GM21825 (cell line): Measurements from ENCODE around the gene TBC1D32.
"Not testable (repeated sequence)": the region's sequence is repeated elsewhere in the genome, so short reads cannot be mapped to it uniquely, and the experiment has no call there.

ENCODE experiments used
- ATAC-seq: cut with Tn5 transposase; IDR thresholded peaks from one replicate; pipeline ENCODE4 v1.9.1; 2021; ENCODE audit warnings: mild to moderate bottlenecking, moderate library complexity; ENCODE audit not compliant: unreplicated experiment

TBC1D32 gene

GRCh38 chr6:121321282-121321681 is 13.0 kb downstream of the TBC1D32 start:
- ATAC-seq: no peak

- no peak for ATAC-seq
Observed at GRCh38 chr6:121319603-121320002, 14.7 kb downstream of the TBC1D32 start.

GRCh38 chr6:121319112-121319553 is 15.1 kb downstream of the TBC1D32 start:
- no peak for ATAC-seq

GRCh38 chr6:121314381-121315112 is 19.7 kb downstream of the TBC1D32 start:
- ATAC-seq: no peak

- not testable (repeated sequence) for ATAC-seq
Observed at GRCh38 chr6:121311814-121312213, 22.5 kb downstream of the TBC1D32 start.

GRCh38 chr6:121310495-121310894 is 23.8 kb downstream of the TBC1D32 start:
- no peak for ATAC-seq

- no peak for ATAC-seq
Observed at GRCh38 chr6:121309768-121310469, 24.4 kb downstream of the TBC1D32 start.

- ATAC-seq: peak; percentile 66
Observed at GRCh38 chr6:121305957-121306607, 28.2 kb downstream of the TBC1D32 start.

GRCh38 chr6:121302882-121303281 is 31.4 kb downstream of the TBC1D32 start:
- peak; percentile 69 for ATAC-seq

- ATAC-seq: not testable (repeated sequence)
Observed at GRCh38 chr6:121301156-121301555, 33.1 kb downstream of the TBC1D32 start.

GRCh38 chr6:121297694-121298093 is 36.6 kb downstream of the TBC1D32 start:
- no peak for ATAC-seq

- ATAC-seq: no peak
Observed at GRCh38 chr6:121285041-121285440, 49.2 kb downstream of the TBC1D32 start.

GRCh38 chr6:121274666-121275295 is 59.5 kb downstream of the TBC1D32 start:
- ATAC-seq: no peak

GRCh38 chr6:121263742-121264141 is 70.5 kb downstream of the TBC1D32 start:
- ATAC-seq: no peak

- ATAC-seq: no peak
Observed at GRCh38 chr6:121260651-121261102, 73.6 kb downstream of the TBC1D32 start.

GRCh38 chr6:121247386-121247785 is 86.9 kb downstream of the TBC1D32 start:
- no peak for ATAC-seq

- ATAC-seq: no peak
Observed at GRCh38 chr6:121242386-121242785, 91.9 kb downstream of the TBC1D32 start.

- no peak for ATAC-seq
Observed at GRCh38 chr6:121237859-121238258, 96.4 kb downstream of the TBC1D32 start.

- ATAC-seq: no peak
Observed at GRCh38 chr6:121236984-121237383, 97.3 kb downstream of the TBC1D32 start.

- no peak for ATAC-seq
Observed at GRCh38 chr6:121235386-121235785, 98.9 kb downstream of the TBC1D32 start.

GRCh38 chr6:121223930-121224329 is 110.3 kb downstream of the TBC1D32 start:
- ATAC-seq: no peak
